ENCODE measurements around the gene PXYLP1.
"Not testable (repeated sequence)": the region's sequence is repeated elsewhere in the genome, so short reads cannot be mapped to it uniquely, and the experiment has no call there.

The PXYLP1 gene

GRCh38 chr3:141279077-141279967 is 47.7 kb downstream of the PXYLP1 start:
- Mint-ChIP-seq H3K27me3 (no peaks in the 10 kb centered on the region), H3K27ac (no peak overlapping the region), H3K36me3 (ENCODE audit: low read depth) (peaks cover 10% of the 10 kb centered on the region), H3K4me1 (ENCODE audit: low read depth) (peaks cover 18% of the 10 kb centered on the region), H3K4me3 (no peak overlapping the region), H3K9me3 (no peaks in the 10 kb centered on the region)

GRCh38 chr3:141280086-141280485 is 48.5 kb downstream of the PXYLP1 start:
- Mint-ChIP-seq H3K27ac (no peak overlapping the region), H3K4me3 (no peak overlapping the region), H3K27me3 (no peaks in the 10 kb centered on the region), H3K4me1 (ENCODE audit: low read depth) (peaks cover 10% of the 10 kb centered on the region), H3K36me3 (ENCODE audit: low read depth) (peaks cover 4% of the 10 kb centered on the region), H3K9me3 (no peaks in the 10 kb centered on the region)

- Mint-ChIP-seq H3K27me3 (no peaks in the 10 kb centered on the region), H3K36me3 (ENCODE audit: low read depth) (peaks cover 4% of the 10 kb centered on the region)
These were observed 49.1 kb downstream of the PXYLP1 start for GRCh38 chr3:141280690-141281089.

DNA sequence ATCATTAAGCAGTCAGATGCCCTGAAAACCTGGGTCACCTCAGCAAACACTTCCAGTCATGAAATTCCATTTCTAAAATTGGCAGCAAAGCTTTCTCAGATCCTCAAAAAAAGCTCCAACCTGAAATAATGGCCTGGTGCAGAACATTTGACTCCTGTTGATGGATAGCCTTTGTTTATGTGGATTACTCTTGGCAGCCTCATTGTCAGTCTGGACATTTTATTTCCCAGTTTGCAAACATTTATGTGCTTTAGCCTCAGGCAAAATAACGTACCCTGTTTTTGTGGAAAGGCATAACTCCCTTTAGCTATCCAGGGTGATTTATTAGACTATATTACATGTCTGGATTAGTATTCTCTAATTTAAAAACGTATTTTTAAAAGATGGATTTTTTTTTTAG is 53.9 kb downstream of the PXYLP1 start:
- H3K4me3 Mint-ChIP-seq, result no peak overlapping the region
- peaks cover 16% of the 10 kb centered on the region for H3K36me3 Mint-ChIP-seq (ENCODE audit: low read depth)
- H3K9me3 Mint-ChIP-seq, result no peaks in the 10 kb centered on the region
- no peaks in the 10 kb centered on the region for H3K4me1 Mint-ChIP-seq (ENCODE audit: low read depth)
- H3K27me3 Mint-ChIP-seq, result no peaks in the 10 kb centered on the region
- H3K27ac Mint-ChIP-seq, result no peak overlapping the region

More at GRCh38 chr3:141280690-141281089, 49.1 kb downstream of the PXYLP1 start:
- Mint-ChIP-seq H3K4me1 (ENCODE audit: low read depth) (peaks cover 5% of the 10 kb centered on the region), H3K27ac (no peak overlapping the region), H3K4me3 (no peak overlapping the region), H3K9me3 (no peaks in the 10 kb centered on the region)

DNA sequence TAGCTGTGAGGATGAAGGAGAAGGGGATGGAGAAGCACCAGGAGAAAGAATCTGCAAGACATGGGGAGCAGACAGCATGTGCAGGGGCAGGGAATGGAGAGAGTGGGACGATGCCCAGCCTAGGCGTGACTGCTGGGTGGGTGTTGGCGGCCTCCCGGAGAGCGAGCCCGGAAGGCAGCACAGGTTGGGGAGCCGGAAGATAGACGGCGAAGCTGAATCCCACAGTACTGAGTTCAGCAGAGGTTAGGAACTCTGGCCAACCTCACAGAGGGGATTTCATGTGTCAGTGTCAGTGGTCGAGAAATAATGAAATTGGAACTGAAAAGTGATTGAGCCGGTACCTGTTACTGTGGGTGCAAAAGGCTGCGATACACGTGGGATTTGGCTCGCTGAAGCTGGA is 55.2 kb downstream of the PXYLP1 start:
- Mint-ChIP-seq H3K4me1 (ENCODE audit: low read depth) (no peaks in the 10 kb centered on the region), H3K27me3 (no peaks in the 10 kb centered on the region), H3K9me3 (no peaks in the 10 kb centered on the region), H3K36me3 (ENCODE audit: low read depth) (peaks cover 16% of the 10 kb centered on the region), H3K4me3 (no peak overlapping the region), H3K27ac (no peak overlapping the region)

DNA sequence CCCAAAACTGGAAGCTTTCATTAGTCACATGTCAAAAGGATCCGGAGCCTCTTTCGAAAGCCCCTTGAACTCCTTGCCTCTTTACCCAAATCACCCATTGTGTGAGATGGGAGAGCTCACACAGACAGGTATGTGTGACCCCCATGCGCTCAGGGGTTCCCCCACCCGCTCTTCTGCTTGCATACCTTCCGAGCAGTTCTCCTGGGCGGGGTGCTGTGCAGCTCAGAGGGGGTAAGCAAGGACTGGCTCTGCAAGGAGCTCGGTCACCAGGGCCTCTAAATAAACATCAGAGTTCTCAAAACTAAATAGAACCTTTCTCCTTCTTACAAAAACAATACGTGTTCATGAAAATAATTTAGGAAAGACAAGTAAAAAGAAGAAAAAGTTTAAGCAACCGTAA is 55.7 kb downstream of the PXYLP1 start:
- no peak overlapping the region for H3K4me3 Mint-ChIP-seq
- H3K36me3 Mint-ChIP-seq (ENCODE audit: low read depth), result peaks cover 18% of the 10 kb centered on the region
- H3K27me3 Mint-ChIP-seq, result no peaks in the 10 kb centered on the region
- H3K4me1 Mint-ChIP-seq (ENCODE audit: low read depth), result no peaks in the 10 kb centered on the region
- H3K9me3 Mint-ChIP-seq, result no peaks in the 10 kb centered on the region
- H3K27ac Mint-ChIP-seq, result no peak overlapping the region

GRCh38 chr3:141288336-141288990 is 56.8 kb downstream of the PXYLP1 start:
- Mint-ChIP-seq H3K27ac (no peak overlapping the region), H3K4me3 (no peak overlapping the region), H3K4me1 (ENCODE audit: low read depth) (no peaks in the 10 kb centered on the region), H3K9me3 (no peaks in the 10 kb centered on the region), H3K27me3 (no peaks in the 10 kb centered on the region), H3K36me3 (ENCODE audit: low read depth) (peaks cover 22% of the 10 kb centered on the region)

- Mint-ChIP-seq H3K4me3 (no peak overlapping the region), H3K27me3 (no peaks in the 10 kb centered on the region), H3K9me3 (no peaks in the 10 kb centered on the region), H3K36me3 (ENCODE audit: low read depth) (peaks cover 22% of the 10 kb centered on the region), H3K4me1 (ENCODE audit: low read depth) (peaks cover 7% of the 10 kb centered on the region), H3K27ac (no peak overlapping the region)
These were observed 57.7 kb downstream of the PXYLP1 start for GRCh38 chr3:141289228-141289772.

DNA sequence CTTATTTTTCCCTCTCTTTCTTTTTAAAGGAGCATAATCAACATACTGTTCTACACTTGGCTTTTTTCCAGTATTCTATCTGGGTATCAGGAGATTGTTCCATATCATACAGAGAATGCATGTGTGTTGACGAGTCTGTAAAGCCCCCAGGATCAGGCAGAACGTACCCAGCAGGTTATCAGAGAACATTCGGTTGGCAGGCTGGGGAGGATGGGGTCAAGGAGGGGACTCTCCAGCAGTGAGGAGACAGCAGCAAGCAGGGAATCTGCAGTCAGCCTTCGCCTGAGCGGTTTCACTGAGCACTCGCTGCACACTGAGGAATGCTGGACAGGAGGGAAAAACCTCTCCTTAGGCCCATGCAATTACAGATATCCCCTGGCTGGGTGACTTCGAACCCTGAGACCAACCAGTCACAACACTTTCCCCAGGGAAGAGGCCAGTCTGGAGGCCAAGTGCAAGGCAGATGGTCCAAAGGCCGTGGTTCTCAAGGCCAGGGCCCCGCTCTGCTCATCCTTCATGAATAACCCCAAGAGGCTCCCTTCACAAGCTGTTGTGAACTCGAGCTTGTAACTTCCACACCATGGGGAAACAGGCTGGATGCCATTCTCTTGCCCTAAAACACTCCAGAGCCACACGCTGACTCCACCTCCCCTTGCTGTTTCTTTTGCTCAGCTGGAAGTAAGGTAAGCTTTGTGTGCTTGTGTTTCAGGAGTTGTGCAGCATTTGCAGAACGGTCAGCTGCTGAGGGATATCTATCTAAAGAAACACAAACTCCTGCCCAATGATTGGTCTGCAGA is 60.1 kb downstream of the PXYLP1 start:
- H3K27me3 Mint-ChIP-seq, result no peaks in the 10 kb centered on the region
- no peak overlapping the region for H3K4me3 Mint-ChIP-seq
- H3K27ac Mint-ChIP-seq, result no peak overlapping the region
- no peaks in the 10 kb centered on the region for H3K9me3 Mint-ChIP-seq
- H3K4me1 Mint-ChIP-seq (ENCODE audit: low read depth), result peaks cover 16% of the 10 kb centered on the region
- H3K36me3 Mint-ChIP-seq (ENCODE audit: low read depth), result peaks cover 19% of the 10 kb centered on the region

DNA sequence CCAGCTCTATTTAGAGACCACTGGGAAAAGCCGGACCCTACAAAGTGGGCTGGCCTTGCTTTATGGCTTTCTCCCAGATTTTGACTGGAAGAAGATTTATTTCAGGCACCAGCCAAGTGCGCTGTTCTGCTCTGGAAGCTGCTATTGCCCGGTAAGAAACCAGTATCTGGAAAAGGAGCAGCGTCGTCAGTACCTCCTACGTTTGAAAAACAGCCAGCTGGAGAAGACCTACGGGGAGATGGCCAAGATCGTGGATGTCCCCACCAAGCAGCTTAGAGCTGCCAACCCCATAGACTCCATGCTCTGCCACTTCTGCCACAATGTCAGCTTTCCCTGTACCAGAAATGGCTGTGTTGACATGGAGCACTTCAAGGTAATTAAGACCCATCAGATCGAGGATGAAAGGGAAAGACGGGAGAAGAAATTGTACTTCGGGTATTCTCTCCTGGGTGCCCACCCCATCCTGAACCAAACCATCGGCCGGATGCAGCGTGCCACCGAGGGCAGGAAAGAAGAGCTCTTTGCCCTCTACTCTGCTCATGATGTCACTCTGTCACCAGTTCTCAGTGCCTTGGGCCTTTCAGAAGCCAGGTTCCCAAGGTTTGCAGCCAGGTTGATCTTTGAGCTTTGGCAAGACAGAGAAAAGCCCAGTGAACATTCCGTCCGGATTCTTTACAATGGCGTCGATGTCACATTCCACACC is 60.9 kb downstream of the PXYLP1 start:
- Mint-ChIP-seq H3K9me3 (no peaks in the 10 kb centered on the region), H3K4me3 (no peak overlapping the region), H3K27me3 (no peaks in the 10 kb centered on the region), H3K36me3 (ENCODE audit: low read depth) (peaks cover 18% of the 10 kb centered on the region), H3K4me1 (ENCODE audit: low read depth) (peaks cover 16% of the 10 kb centered on the region), H3K27ac (no peak overlapping the region)

- peaks cover 10% of the 10 kb centered on the region for H3K36me3 Mint-ChIP-seq (ENCODE audit: low read depth)
- peak overlapping the region; percentile 74 for H3K27ac Mint-ChIP-seq
- H3K27me3 Mint-ChIP-seq, result no peaks in the 10 kb centered on the region
- H3K4me1 Mint-ChIP-seq (ENCODE audit: low read depth), result peaks cover 16% of the 10 kb centered on the region
- H3K4me3 Mint-ChIP-seq, result peak overlapping the region; percentile 65
- no peaks in the 10 kb centered on the region for H3K9me3 Mint-ChIP-seq
These were observed 62.7 kb downstream of the PXYLP1 start for GRCh38 chr3:141294301-141294700.

- H3K27ac Mint-ChIP-seq, result peak overlapping the region; percentile 42
- H3K4me1 Mint-ChIP-seq (ENCODE audit: low read depth), result peaks cover 16% of the 10 kb centered on the region
- H3K27me3 Mint-ChIP-seq, result no peaks in the 10 kb centered on the region
- peak overlapping the region; percentile 65 for H3K4me3 Mint-ChIP-seq
- H3K9me3 Mint-ChIP-seq, result no peaks in the 10 kb centered on the region
- peaks cover 10% of the 10 kb centered on the region for H3K36me3 Mint-ChIP-seq (ENCODE audit: low read depth)
These were observed 63.2 kb downstream of the PXYLP1 start for GRCh38 chr3:141294848-141295247.

DNA sequence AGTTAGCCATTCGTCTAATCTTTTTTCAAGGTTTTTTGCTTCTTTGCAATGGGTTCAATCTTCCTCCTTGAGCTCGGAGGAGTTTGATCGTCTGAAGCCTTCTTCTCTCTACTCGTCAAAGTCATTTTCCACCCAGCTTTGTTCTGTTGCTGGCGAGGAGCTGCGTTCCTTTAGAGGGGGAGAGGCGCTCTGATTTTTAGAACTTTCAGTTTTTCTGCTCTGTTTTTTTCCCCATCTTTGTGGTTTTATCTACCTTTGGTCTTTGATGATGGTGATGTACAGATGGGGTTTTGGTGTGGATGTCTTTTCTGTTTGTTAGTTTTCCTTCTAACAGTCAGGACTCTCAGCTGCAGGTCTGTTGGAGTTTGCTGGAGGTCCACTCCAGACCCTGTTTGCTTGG is 68.8 kb downstream of the PXYLP1 start:
- not testable (repeated sequence) for H3K36me3 Mint-ChIP-seq (ENCODE audit: low read depth); H3K27me3 Mint-ChIP-seq; H3K9me3 Mint-ChIP-seq
- peak overlapping the region; percentile 32 for H3K4me3 Mint-ChIP-seq
- H3K27ac Mint-ChIP-seq, result peak overlapping the region; percentile 12
- peaks cover 17% of the 10 kb centered on the region for H3K4me1 Mint-ChIP-seq (ENCODE audit: low read depth)

DNA sequence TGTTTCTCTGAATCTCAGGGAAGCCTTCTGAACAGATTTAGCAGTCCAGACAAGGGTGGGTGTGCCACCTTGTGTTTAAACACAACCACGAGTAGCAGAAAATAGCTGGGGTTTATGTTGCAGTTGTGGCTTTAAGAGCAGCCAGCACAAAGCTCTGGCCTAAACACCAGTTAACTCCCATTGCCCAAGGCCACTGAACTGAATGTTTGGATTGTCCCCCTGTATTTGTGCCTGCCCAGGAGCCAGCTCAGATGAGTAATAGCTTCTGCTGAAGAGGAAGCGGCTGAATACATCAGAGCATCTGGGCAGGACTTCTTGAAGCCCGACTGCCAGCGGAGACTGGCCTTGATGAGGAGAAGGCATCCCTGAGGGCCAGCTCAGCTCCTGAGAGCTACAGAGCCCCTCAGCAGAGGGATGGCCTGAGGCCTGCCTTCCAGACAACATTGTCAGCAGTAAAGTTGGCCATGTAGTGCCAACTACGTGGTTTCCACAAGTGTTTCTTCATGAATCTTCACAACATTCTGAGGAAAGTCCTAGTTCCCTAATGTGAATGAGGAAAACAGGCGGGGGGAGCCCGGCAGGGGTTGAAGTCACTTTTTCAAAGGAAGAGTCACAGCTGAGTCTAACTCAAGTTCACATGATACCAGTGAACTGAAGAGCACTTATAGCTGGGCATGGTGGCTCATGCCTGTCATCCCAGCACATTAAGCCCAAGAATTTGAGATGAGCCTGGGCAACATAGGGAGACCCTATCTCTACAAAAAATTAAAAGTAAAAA is 70.9 kb downstream of the PXYLP1 start:
- Mint-ChIP-seq H3K4me1 (ENCODE audit: low read depth) (peaks cover 32% of the 10 kb centered on the region), H3K27ac (no peak overlapping the region), H3K36me3 (ENCODE audit: low read depth) (no peaks in the 10 kb centered on the region), H3K4me3 (no peak overlapping the region), H3K9me3 (no peaks in the 10 kb centered on the region), H3K27me3 (no peaks in the 10 kb centered on the region)
